GM12878 (cell line): ENCODE data around the gene REV1. TPM values are rescaled to one million over a fixed set of nuclear protein-coding genes. Genes with fewer than 3 reads are reported as not detected.

Source experiments
- ATAC-seq: fragments of 200-7000 bp; cut with Tn5 transposase; 3 replicates; pipeline ENCODE4 v1.9.1; 2020; ENCODE audit warnings: mild to moderate bottlenecking, moderate library complexity
- BruUV-seq: library from RNA; stranded (reverse); fragments of 400-500 nt; replicated peaks from 2 replicates; lab custom pipeline; 2021; lab: Mats Ljungman, UMichigan
- CTCF ChIA-PET: fragments of 300-600 bp; sonication (Branson Sonifier 250); formaldehyde crosslinking; extraction: SDS; loops from one replicate; lab custom pipeline; 2021; ENCODE audit warnings: inconsistent platforms; lab: Yijun Ruan, JAX
- POLR2A ChIA-PET: fragments of 350-600 bp; formaldehyde crosslinking; extraction: SDS; loops from one replicate; lab custom pipeline; 2021; ENCODE audit warnings: inconsistent platforms; lab: Charles Lee
- RAD21 ChIA-PET: fragments of 300-600 bp; sonication (Branson Sonifier 250); formaldehyde crosslinking; loops from one replicate; lab custom pipeline; 2023; ENCODE audit warnings: antibody characterized with exemption; ENCODE audit not compliant: unreplicated experiment; lab: Charles Lee
- SMC1A ChIA-PET: fragments of 300-600 bp; sonication (Branson Sonifier 250); formaldehyde crosslinking; loops from one replicate; lab custom pipeline; 2023; ENCODE audit not compliant: unreplicated experiment, uncharacterized antibody; lab: Charles Lee
- DNase-seq: peaks from one replicate; pipeline ENCODE4 v3.0.0-alpha.2; 2011; ENCODE audit warnings: low read depth, low spot score
- FAIRE-seq: peaks from 3 replicates; lab custom pipeline; 2011; peaks lifted over from hg19 to GRCh38; lab: Jason Lieb, UNC
- H2AFZ ChIP-seq: 2 replicates; pipeline ENCODE4 v1.6.0; 2011; ENCODE audit warnings: low read depth, low read length, control low read depth; ENCODE audit not compliant: control insufficient read depth
- H3K27ac ChIP-seq: 2 replicates; pipeline ENCODE4 v1.5.1; 2011; ENCODE audit warnings: control low read depth; ENCODE audit not compliant: control insufficient read depth, insufficient read depth
- H3K27me3 ChIP-seq, 2 experiments: replicated peaks in 1 of 2; 2 replicates each; pipeline versions ENCODE4 v1.6.0 to v1.6.1; 2011; ENCODE audit warnings: low read length in 1 of 2; ENCODE audit not compliant: control insufficient read depth in 2 of 2, insufficient read depth in 2 of 2
- H3K36me3 ChIP-seq, 2 experiments: 2 replicates each; pipeline ENCODE4 v1.5.1; 2011; ENCODE audit warnings: low read length in 1 of 2; ENCODE audit not compliant: control insufficient read depth in 2 of 2, insufficient read depth in 2 of 2
- H3K4me1 ChIP-seq: 2 replicates; pipeline ENCODE4 v1.6.1; 2011; ENCODE audit warnings: mild to moderate bottlenecking, low read length, moderate library complexity, mixed read lengths; ENCODE audit not compliant: control insufficient read depth, insufficient read depth
- H3K4me2 ChIP-seq: 2 replicates; pipeline ENCODE4 v1.6.0; 2011; ENCODE audit warnings: control low read depth; ENCODE audit not compliant: control insufficient read depth, insufficient read depth
- H3K4me3 ChIP-seq: fragments of 200-600 bp; sonication (generic); 2 replicates; pipeline ENCODE4 v1.5.1; 2016
- H3K79me2 ChIP-seq: 2 replicates; pipeline ENCODE4 v1.6.0; 2011; ENCODE audit warnings: low read length; ENCODE audit not compliant: control insufficient read depth, insufficient read depth
- H3K9ac ChIP-seq: 2 replicates; pipeline ENCODE4 v1.8.0; 2011; ENCODE audit warnings: low read length, control low read depth, mixed read lengths; ENCODE audit not compliant: control insufficient read depth, insufficient read depth
- H3K9me3 ChIP-seq: replicated peaks from 3 replicates; pipeline ENCODE4 v1.5.1; 2011; ENCODE audit warnings: mild to moderate bottlenecking, low read length; ENCODE audit not compliant: control insufficient read depth, insufficient read depth
- H4K20me1 ChIP-seq: 2 replicates; pipeline ENCODE4 v1.6.0; 2011; ENCODE audit not compliant: control insufficient read depth, insufficient read depth
- BRCA1 ChIP-seq: IDR thresholded peaks from 2 replicates; pipeline ENCODE4 v1.6.1; 2011; ENCODE audit warnings: low read depth, low read length, improper control_type of control experiment
- CEBPZ ChIP-seq: fragments of 150-350 bp; IDR thresholded peaks from 2 replicates; pipeline ENCODE4 v1.6.1; 2016; ENCODE audit warnings: low read depth, low read length
- IKZF2 ChIP-seq, 2 experiments: fragments of 450-650 bp; IDR thresholded peaks; 2 replicates each; pipeline ENCODE4 v1.6.1; 2017; ENCODE audit warnings: mild to moderate bottlenecking in 2 of 2, moderate library complexity in 2 of 2
- IRF3 ChIP-seq: fragments of 450-650 bp; IDR thresholded peaks from 2 replicates; pipeline ENCODE4 v1.6.1; 2014; ENCODE audit warnings: mild to moderate bottlenecking
- JUNB ChIP-seq: IDR thresholded peaks from 2 replicates; pipeline ENCODE4 v1.6.1; 2016; ENCODE audit warnings: antibody characterized with exemption, mild to moderate bottlenecking
- MXI1 ChIP-seq: fragments of 150-350 bp; IDR thresholded peaks from 2 replicates; pipeline ENCODE4 v1.6.1; 2011; ENCODE audit warnings: low read depth, mild to moderate bottlenecking, inconsistent platforms, low read length, improper control_type of control experiment
- STAT3 ChIP-seq: IDR thresholded peaks from 2 replicates; pipeline ENCODE4 v1.6.1; 2011; ENCODE audit warnings: low read depth, low read length, improper control_type of control experiment
- SUZ12 ChIP-seq: fragments of 200-600 bp; sonication (generic); IDR thresholded peaks from one replicate; pipeline ENCODE4 v1.6.1; 2018; ENCODE audit warnings: antibody characterized with exemption, mild to moderate bottlenecking; ENCODE audit not compliant: unreplicated experiment
- WGBS: methylation state at CpG from one replicate; pipeline ENCODE4 v1.1.6; 2016; ENCODE audit warnings: low lambda C conversion rate; ENCODE audit not compliant: insufficient replicate concordance, insufficient coverage; ENCODE audit errors: missing lambda C conversion rate; 5-methylcytosine and 5-hydroxymethylcytosine counted together
- in situ Hi-C: fragments of 300-500 bp; cut with MboI; formaldehyde crosslinking; loops from 9 replicates; pipeline ENCODE4 v1.14.3; 2018; ENCODE audit warnings: mixed read lengths
- intact Hi-C: fragments of 100-400 bp; cut with micrococcal nuclease; formaldehyde crosslinking; loops from one replicate; pipeline ENCODE4 v1.14.2; 2022; ENCODE audit not compliant: unreplicated experiment
- polyA plus RNA-seq, 11 experiments: library from polyadenylated mRNA; depleted of rRNA in 4 of 11; unstranded in 6 of 11; stranded (reverse) in 5 of 11; fragments of >200 nt; fragmentation: Nextera tagmentation in 4 of 11; fragmentation: Illumina TruSeq in 1 of 11; extraction: Ambion mirVana in 4 of 11; extraction: Trizol in 1 of 11; gene quantifications; 1 replicate in 1 of 11; 2 replicates in 10 of 11; pipeline versions ENCODE4 v1.2.1 to v1.2.3, GENCODE V29; 2011 to 2016; ENCODE audit warnings: inconsistent platforms in 2 of 11, missing spikeins in 2 of 11, low read depth in 1 of 11
- total RNA-seq, 4 experiments: library from RNA; depleted of rRNA in 3 of 4; stranded (reverse); fragments of >200 nt in 3 of 4; fragmentation: Illumina TruSeq in 1 of 4; extraction: Trizol in 1 of 4; gene quantifications; 2 replicates each; pipeline versions ENCODE4 v1.2.1 to v1.2.3, GENCODE V29; 2013 to 2021

Gene REV1
- total and polyA plus RNA-seq, 10 of the 15 experiments (the other 5 are each of a cell fraction or from before 2014, with no cell fraction given), result 11.3 to 46.8 (median 29.0) TPM

GRCh38 chr2:99377879-99378278 lies 111.9 kb downstream of the REV1 start (continued):
- TF ChIP-seq CEBPZ, result no peak
- no peak for TF ChIP-seq IRF3
- no peak for TF ChIP-seq MXI1
- no peak for TF ChIP-seq BRCA1
- no peak for TF ChIP-seq IKZF2 (IDR thresholded peaks at IDR 0.05)
- no peak for TF ChIP-seq STAT3
- TF ChIP-seq, all 136 proteins: peak for 0

- in situ Hi-C loops (no loop called here), intact Hi-C loops (no loop called here)
- DNase-seq, result no peak
- ChIA-PET POLR2A (no interaction called here), SMC1A (interaction anchor here (1.1 to 1.6 kb wide), 5 partner anchors 11 to 41 kb away, joined by 3 to 5 read pairs (median 4); no protein-coding TSS in a partner anchor), CTCF (interaction anchor here (0.9 to 2.6 kb wide), 3 partner anchors 11 to 46 kb away, joined by 3 to 9 read pairs (median 3); no protein-coding TSS in a partner anchor), RAD21 (no interaction called here)
- FAIRE-seq, result no peak
- Histone ChIP-seq H3K9ac (no peak overlapping the region), H3K36me3 (peaks cover 3 to 18% of the 10 kb centered on the region in 2 experiments), H3K27ac (no peak overlapping the region), H3K4me1 (0 out of 2 replicates have a peak, but pooled peaks cover 4% of the 10 kb centered on the region), H3K27me3 (no peaks in the 10 kb centered on the region), H3K4me2 (no peak overlapping the region), H3K4me3 (no peak overlapping the region), H3K79me2 (no peaks in the 10 kb centered on the region), H3K9me3 (no peaks in the 10 kb centered on the region), H2AFZ (no peak overlapping the region), H4K20me1 (no peaks in the 10 kb centered on the region)
- WGBS, result 50% methylated on average over 7 of the region's 7 CpGs
- BruUV-seq, result no TSS peak
- ATAC-seq, result no peak
- no peak for TF ChIP-seq SUZ12
- peak; percentile 16; the same call in 1 of the 2 replicates for TF ChIP-seq JUNB
These were observed 113.5 kb downstream of the REV1 start for GRCh38 chr2:99376254-99376864.
